ENCODE measurements around the gene AKNA.

Gene AKNA

DNA sequence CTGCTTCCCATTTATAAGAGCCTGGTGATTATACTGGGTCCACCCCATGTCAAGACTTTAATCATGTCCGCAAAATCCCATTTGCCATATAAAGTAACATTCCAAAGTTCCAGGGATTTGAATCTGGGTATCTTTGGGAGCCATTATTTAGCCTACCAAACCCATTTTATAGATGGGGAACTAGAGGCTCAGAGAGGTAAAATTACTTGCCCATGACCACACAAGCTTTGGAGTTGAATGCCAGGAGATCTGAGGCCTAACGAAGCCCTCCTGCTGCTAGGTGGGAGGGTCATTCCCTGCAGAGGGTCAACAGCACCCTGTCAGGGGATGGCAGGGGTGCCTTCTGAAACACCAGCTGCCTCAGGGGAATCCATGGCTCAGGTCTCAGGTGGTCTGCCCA is 13.0 kb upstream of the AKNA start:
- Histone ChIP-seq H3K27ac (no peak overlapping the region), H3K27me3 (no peaks in the 10 kb centered on the region), H3K4me3 (no peak overlapping the region), H3K36me3 (peaks cover 0 to under 1% (median 0%) of the 10 kb centered on the region in 3 donors), H3K9me3 (no peaks in the 10 kb centered on the region), H3K4me1 (peaks cover 0 to 21% (median 13%) of the 10 kb centered on the region in 4 donors)
- no peak for DNase-seq
- intact Hi-C loops (cut with DNase I; ENCODE audit: low total_unique reads) = loop anchor here (10.0 kb wide), 2 partner anchors 104 to 184 kb away; partner anchors contain the start of genes ATP6V1G1 and WHRN
- TF ChIP-seq, protein P1, sequence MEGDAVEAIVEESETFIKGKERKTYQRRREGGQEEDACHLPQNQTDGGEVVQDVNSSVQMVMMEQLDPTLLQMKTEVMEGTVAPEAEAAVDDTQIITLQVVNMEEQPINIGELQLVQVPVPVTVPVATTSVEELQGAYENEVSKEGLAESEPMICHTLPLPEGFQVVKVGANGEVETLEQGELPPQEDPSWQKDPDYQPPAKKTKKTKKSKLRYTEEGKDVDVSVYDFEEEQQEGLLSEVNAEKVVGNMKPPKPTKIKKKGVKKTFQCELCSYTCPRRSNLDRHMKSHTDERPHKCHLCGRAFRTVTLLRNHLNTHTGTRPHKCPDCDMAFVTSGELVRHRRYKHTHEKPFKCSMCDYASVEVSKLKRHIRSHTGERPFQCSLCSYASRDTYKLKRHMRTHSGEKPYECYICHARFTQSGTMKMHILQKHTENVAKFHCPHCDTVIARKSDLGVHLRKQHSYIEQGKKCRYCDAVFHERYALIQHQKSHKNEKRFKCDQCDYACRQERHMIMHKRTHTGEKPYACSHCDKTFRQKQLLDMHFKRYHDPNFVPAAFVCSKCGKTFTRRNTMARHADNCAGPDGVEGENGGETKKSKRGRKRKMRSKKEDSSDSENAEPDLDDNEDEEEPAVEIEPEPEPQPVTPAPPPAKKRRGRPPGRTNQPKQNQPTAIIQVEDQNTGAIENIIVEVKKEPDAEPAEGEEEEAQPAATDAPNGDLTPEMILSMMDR (IDR thresholded peaks at IDR 0.05) = no peak

DNA sequence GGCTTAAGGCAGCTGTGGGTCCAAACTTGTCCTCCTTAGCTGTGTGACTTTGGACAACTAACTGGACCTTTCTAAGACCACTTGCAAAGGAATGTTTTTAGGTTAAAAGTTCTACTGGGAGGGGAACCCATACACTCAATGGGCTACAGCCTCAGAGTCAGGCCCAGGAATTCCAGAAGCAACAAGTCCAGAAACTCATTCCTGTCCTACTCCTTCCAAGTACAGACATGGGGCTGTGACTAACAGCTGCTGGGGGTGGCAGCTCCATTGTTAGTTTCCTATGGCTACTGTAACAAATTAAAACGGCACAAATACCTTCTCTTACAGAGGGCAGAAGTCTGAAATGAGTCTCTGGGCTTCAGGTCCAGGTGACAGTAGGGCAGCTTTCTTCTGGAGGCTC is 12.4 kb upstream of the AKNA start:
- intact Hi-C loops (cut with DNase I; ENCODE audit: low total_unique reads) = loop anchor here (10.0 kb wide), 2 partner anchors 105 to 185 kb away; partner anchors contain the start of genes ATP6V1G1 and WHRN
- no peaks in the 10 kb centered on the region for H3K36me3 ChIP-seq
- no peak overlapping the region for H3K4me3 ChIP-seq
- no peak overlapping the region for H3K27ac ChIP-seq
- TF ChIP-seq, protein P1 (IDR thresholded peaks at IDR 0.05) = no peak
- peaks cover 0 to 27% (median 16%) of the 10 kb centered on the region in 4 donors for H3K4me1 ChIP-seq
- H3K27me3 ChIP-seq = no peaks in the 10 kb centered on the region
- no peaks in the 10 kb centered on the region for H3K9me3 ChIP-seq
- DNase-seq = no peak

DNA sequence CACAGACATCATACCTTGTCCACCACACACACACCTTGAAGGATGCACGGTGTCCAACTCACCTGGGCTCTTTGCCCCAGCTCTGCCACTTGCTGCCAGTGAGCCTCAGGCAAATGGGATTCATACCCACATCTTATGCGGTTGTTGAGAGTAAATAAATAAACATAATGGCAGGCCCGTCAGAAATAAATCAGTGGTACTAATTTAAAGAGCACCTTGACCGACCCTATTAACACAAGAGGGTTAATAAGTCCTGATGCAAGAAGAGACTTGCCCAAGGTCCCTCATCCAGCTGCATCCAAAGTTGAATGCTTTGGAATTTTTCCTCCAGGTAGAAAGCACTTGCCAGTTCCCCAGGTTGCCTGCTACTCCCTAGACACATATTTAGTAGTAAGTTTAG is 11.6 kb upstream of the AKNA start:
- no peak overlapping the region for H3K4me3 ChIP-seq
- TF ChIP-seq, protein P1 (IDR thresholded peaks at IDR 0.05) = no peak
- H3K27me3 ChIP-seq = no peaks in the 10 kb centered on the region
- H3K9me3 ChIP-seq = no peaks in the 10 kb centered on the region
- intact Hi-C loops (cut with DNase I; ENCODE audit: low total_unique reads) = no loop called here
- H3K27ac ChIP-seq = no peak overlapping the region
- no peaks in the 10 kb centered on the region for H3K36me3 ChIP-seq
- DNase-seq = no peak
- peaks cover 0 to 35% (median 24%) of the 10 kb centered on the region in 4 donors for H3K4me1 ChIP-seq

DNA sequence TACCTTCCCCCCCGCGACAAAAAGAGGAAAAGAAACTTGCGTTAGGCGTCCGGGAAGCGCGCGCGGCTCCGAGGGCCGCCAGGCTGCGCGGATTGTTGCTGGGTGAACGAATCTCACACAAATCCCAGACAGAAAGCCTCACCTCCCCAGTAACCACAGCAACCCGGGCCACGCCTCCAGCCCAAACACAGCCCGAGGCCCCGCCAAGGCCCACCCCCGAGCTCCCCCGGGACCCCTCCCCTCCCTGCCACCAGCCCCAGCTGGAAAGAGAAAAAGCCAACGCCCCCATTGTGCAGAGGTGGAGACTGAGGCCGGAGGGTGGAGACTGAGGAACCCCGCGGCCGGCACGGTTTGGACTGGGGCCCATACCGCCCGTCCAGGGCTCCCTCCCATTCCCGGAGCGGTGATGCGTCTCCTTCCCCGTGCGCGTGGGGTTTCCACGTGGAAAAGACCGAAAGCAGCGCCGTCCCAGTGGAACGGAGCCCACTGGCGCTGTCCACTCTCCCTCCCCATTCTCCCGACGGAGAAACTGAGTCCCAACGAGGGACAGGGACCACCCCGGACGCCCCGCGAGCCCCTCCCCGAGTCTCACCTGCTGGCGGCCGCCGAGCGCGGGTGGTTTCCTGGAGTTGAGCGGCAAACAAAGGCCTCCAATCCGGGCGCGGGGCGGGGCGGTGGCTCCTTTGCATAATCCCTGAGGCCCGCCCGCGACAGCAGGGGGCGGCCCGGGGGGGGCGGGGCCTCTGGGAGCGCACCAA is 10.2 kb upstream of the AKNA start:
- DNase-seq = peak; percentile 98 to 99
- H3K36me3 ChIP-seq = no peaks in the 10 kb centered on the region
- TF ChIP-seq, protein P1 (IDR thresholded peaks at IDR 0.05) = peak; percentile 7 to 17
- H3K4me3 ChIP-seq = peak overlapping the region; percentile 73 to 82
- intact Hi-C loops (cut with DNase I; ENCODE audit: low total_unique reads) = no loop called here
- H3K9me3 ChIP-seq = no peaks in the 10 kb centered on the region
- peaks cover 0 to 43% (median 25%) of the 10 kb centered on the region in 4 donors for H3K4me1 ChIP-seq
- H3K27ac ChIP-seq = peak overlapping the region; percentile 82 to 87
- no peaks in the 10 kb centered on the region for H3K27me3 ChIP-seq

DNA sequence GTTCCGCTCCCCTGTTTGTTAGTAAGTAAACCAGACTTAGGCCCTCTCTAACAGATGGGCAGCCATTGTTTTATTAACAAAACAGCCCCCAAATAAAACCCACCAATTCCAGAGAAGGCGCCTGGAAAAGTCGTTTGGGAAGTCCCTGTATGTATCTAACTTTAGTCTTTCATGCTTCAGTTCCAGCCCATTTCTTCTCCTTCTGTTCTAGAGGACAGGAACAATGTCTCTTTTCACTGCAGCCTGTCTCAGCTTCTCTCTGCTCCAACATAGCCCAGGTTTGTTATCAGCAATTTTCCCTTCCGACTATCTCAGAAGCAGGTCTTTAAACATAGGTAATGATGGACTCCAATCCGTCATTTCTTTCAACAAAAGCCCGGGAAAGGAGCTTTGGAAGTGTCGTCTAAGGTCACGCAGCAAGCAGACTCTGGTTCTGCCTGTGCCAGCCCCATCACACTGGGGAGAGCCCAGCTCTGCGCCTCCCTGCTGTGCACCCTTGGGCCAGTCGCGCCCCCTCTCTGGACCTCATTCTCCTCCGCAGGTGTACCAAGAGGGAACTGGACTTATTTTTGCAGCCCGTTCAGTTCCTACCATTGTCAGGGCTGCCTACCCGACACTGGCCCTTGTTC is 9.6 kb upstream of the AKNA start:
- no peaks in the 10 kb centered on the region for H3K9me3 ChIP-seq
- no peak for DNase-seq
- peak overlapping the region; percentile 73 to 82 for H3K4me3 ChIP-seq
- intact Hi-C loops (cut with DNase I; ENCODE audit: low total_unique reads) = no loop called here
- TF ChIP-seq, protein P1 (IDR thresholded peaks at IDR 0.05) = no peak
- no peaks in the 10 kb centered on the region for H3K36me3 ChIP-seq
- H3K4me1 ChIP-seq = peaks cover 0 to 50% (median 32%) of the 10 kb centered on the region in 4 donors
- H3K27me3 ChIP-seq = no peaks in the 10 kb centered on the region
- H3K27ac ChIP-seq = peak overlapping the region; percentile 82 to 87

Data from tibial artery (tissue), 4 donors.